Measurements from ENCODE around the gene KRTAP12-1. TPM values are rescaled to one million over a fixed set of nuclear protein-coding genes. Genes with fewer than 3 reads are reported as not detected.
"Not testable (repeated sequence)": the region's sequence is repeated elsewhere in the genome, so short reads cannot be mapped to it uniquely, and the experiment has no call there.

Gene KRTAP12-1
- total RNA-seq, 1 donor from 2014 or later, result not detected

DNA sequence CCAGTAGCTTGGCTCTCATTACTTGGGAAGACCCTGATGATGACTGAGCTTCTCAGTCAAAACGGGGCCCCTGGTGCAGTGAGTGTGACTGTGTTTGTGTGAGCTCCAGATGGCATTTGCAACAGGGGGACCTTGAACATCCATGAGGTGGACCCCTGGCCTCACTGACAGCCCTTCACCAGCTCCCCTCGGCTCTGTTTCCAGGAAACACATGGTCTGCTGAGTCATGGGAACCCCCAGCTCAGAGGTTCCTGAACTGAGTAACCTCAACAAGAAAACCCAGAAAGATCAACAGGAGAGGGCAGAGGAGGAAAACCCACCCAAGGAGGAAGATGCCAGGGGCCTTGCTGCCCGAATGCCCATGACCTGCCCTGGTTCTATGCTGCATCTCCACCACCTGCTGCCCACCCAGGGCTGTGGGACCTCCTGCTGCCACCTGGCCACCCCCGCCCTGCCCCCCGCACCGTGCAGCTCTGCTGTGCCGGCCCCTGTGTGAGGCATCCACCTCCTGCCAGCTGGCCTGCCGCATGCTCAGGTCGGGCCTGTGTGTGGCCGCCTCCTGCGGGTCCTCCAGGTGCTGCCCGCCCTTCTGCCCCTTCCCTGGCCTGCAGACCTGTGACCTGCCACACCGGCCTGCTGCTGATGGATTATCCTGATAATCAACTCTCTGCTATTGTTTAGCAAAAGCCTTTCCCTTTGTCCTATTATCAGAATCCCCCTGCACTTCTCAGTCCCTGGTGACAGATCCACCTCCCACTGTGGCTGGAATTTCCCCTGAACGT is 4.2 kb upstream of the KRTAP12-1 start:
- FAIRE-seq, result no peak
- no peaks in the 10 kb centered on the region for H3K27me3 ChIP-seq (ENCODE audit: control insufficient read depth, insufficient read depth, low read length)

DNA sequence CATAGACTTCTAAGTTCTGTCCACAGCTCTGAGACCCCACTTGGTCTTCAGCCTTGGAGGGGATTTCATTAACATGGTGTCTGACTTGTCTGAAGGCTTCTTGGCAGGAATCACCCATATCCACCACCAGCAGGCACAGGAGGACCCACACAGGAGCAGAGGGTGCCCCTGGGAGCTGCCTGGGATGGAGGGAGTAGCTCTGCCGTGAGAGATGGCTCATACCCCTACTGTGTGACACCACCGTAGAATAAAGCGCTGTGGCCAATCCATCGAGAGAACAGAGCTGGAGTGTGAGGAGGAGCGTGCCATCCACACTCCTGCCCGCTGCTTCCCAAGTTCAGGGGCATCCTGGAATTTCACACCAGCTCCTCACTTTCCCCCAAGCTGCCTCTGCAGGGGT is 3.1 kb upstream of the KRTAP12-1 start:
- not testable (repeated sequence) for H3K36me3 ChIP-seq (ENCODE audit: control insufficient read depth, insufficient read depth, low read length); H3K27me3 ChIP-seq (ENCODE audit: control insufficient read depth, insufficient read depth, low read length); H3K4me3 ChIP-seq (ENCODE audit: low read depth, low read length); DNase-seq (ENCODE audit: low read depth); FAIRE-seq

More for the DNA sequence above, 4.2 kb upstream of the KRTAP12-1 start:
- no peak for DNase-seq (ENCODE audit: low read depth)
- no peak overlapping the region for H3K4me3 ChIP-seq (ENCODE audit: low read depth, low read length)
- H3K36me3 ChIP-seq (ENCODE audit: control insufficient read depth, insufficient read depth, low read length), result no peaks in the 10 kb centered on the region
- TF ChIP-seq, protein P1, sequence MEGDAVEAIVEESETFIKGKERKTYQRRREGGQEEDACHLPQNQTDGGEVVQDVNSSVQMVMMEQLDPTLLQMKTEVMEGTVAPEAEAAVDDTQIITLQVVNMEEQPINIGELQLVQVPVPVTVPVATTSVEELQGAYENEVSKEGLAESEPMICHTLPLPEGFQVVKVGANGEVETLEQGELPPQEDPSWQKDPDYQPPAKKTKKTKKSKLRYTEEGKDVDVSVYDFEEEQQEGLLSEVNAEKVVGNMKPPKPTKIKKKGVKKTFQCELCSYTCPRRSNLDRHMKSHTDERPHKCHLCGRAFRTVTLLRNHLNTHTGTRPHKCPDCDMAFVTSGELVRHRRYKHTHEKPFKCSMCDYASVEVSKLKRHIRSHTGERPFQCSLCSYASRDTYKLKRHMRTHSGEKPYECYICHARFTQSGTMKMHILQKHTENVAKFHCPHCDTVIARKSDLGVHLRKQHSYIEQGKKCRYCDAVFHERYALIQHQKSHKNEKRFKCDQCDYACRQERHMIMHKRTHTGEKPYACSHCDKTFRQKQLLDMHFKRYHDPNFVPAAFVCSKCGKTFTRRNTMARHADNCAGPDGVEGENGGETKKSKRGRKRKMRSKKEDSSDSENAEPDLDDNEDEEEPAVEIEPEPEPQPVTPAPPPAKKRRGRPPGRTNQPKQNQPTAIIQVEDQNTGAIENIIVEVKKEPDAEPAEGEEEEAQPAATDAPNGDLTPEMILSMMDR (IDR thresholded peaks at IDR 0.05; ENCODE audit: insufficient read depth, low read length, severe bottlenecking), result no peak

DNA sequence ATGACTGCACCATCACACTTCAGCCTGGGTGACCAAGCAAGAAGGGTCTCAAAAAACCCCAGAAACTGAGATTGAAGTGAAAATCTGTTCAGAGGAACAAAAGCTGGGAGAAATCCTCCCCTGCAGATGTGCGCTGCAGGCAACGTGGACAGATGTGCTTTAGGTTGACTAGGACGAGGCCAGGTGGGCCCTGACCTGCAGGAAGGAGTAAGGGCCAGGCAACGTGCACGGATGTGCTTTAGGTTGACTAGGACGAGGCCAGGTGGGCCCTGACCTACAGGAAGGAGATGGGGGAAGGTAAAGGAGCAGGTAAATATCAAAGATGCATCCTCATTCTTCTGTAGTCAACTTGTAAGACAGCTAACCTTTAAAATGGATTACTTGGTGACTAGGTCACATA is 2.5 kb upstream of the KRTAP12-1 start:
- H3K27me3 ChIP-seq (ENCODE audit: control insufficient read depth, insufficient read depth, low read length), result no peaks in the 10 kb centered on the region
- TF ChIP-seq, protein P1 (IDR thresholded peaks at IDR 0.05; ENCODE audit: insufficient read depth, low read length, severe bottlenecking), result no peak
- H3K36me3 ChIP-seq (ENCODE audit: control insufficient read depth, insufficient read depth, low read length), result no peaks in the 10 kb centered on the region
- DNase-seq (ENCODE audit: low read depth), result no peak
- H3K4me3 ChIP-seq (ENCODE audit: low read depth, low read length), result no peak overlapping the region
- no peak for FAIRE-seq

DNA sequence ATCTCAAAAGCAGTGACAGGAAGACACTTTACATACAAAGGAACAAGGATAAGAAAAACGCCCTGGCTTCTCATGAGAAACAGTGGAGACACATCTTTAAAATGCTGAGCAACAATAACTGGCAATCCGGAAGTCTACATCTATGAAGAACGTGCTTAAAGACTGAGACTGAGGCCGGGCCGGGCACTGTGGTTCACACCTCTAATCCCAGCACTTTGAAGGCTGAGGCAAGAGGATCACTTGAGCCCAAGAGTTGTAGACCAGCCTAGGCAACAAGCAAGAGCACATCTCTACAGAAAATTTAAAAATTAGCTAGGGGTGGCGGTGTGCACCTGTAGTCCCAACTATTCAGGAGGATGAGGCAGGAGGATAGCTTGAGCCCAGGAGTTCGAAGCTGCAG is 2.1 kb upstream of the KRTAP12-1 start:
- TF ChIP-seq, protein P1 (IDR thresholded peaks at IDR 0.05; ENCODE audit: insufficient read depth, low read length, severe bottlenecking), result no peak
- DNase-seq (ENCODE audit: low read depth) (no peak), FAIRE-seq (no peak)
- no peaks in the 10 kb centered on the region for H3K27me3 ChIP-seq (ENCODE audit: control insufficient read depth, insufficient read depth, low read length)
- H3K36me3 ChIP-seq (ENCODE audit: control insufficient read depth, insufficient read depth, low read length), result no peaks in the 10 kb centered on the region
- no peak overlapping the region for H3K4me3 ChIP-seq (ENCODE audit: low read depth, low read length)

DNA sequence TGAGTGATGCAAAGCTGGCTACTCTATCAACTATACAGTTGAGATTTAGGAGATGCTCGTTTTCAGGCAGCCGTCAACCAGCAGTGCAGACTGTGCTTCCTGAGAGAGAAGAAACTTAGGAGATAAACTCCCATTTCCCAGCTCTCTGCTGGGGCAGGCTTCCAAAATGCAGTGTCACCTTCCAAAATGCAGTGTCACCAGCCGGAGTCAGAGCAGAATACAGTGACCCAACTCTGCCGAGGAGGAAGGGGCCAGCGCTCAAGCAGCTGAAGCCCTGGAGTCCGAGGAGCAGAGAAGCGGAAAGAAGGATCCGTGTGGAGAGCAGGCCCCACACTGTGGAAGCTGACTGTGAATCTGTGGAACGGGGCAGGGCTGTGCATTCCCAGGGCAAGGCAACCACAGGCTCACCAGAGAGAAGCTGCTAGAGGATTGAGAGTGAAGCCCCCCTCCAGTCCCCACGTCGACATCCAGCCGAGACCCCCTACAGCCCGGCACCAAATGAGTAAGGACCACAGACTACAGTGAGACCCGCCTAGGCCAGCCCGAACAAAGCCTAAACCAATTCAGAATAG is 703 bp upstream of the KRTAP12-1 start:
- Histone ChIP-seq H3K27me3 (ENCODE audit: control insufficient read depth, insufficient read depth, low read length) (no peaks in the 10 kb centered on the region), H3K4me3 (ENCODE audit: low read depth, low read length) (no peak overlapping the region), H3K36me3 (ENCODE audit: control insufficient read depth, insufficient read depth, low read length) (no peaks in the 10 kb centered on the region)
- TF ChIP-seq, protein P1 (IDR thresholded peaks at IDR 0.05; ENCODE audit: insufficient read depth, low read length, severe bottlenecking), result no peak
- DNase-seq (ENCODE audit: low read depth), result no peak
- no peak for FAIRE-seq

DNA sequence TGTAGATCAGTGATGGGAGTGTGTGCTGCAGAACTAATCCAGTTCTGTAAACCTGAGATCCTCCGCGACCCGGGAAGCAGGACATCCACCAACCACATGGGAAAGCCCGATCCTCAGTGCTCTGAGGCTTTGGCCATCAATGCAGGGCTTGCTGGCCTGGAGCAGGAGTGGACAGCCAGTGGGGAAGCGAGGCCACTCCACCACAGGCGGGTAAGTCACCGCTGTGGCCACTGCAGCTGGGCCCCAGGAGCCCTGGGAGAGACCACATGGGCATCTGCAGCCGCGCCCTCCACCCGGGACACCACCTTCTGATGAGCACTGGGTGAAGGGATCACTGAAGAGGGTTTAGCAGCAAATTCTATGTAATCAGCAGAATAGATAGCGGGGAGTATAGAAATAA is 811 bp downstream of the KRTAP12-1 start:
- Histone ChIP-seq H3K27me3 (ENCODE audit: control insufficient read depth, insufficient read depth, low read length) (no peaks in the 10 kb centered on the region), H3K4me3 (ENCODE audit: low read depth, low read length) (no peak overlapping the region), H3K36me3 (ENCODE audit: control insufficient read depth, insufficient read depth, low read length) (no peaks in the 10 kb centered on the region)
- FAIRE-seq (no peak), DNase-seq (ENCODE audit: low read depth) (no peak)
- TF ChIP-seq, protein P1 (IDR thresholded peaks at IDR 0.05; ENCODE audit: insufficient read depth, low read length, severe bottlenecking), result no peak

All from bronchial epithelial cell (primary cell).